GM19467 (cell line): Measurements from ENCODE around the gene AKAIN1.

Experiments
- ATAC-seq: cut with Tn5 transposase; IDR thresholded peaks from one replicate; pipeline ENCODE4 v1.9.1; 2021; ENCODE audit warnings: mild to moderate bottlenecking, moderate library complexity; ENCODE audit not compliant: unreplicated experiment

Gene AKAIN1

GRCh38 chr18:5097116-5097703, 99.8 kb downstream of the AKAIN1 start:
- no peak for ATAC-seq

- ATAC-seq = no peak
These were observed 101.8 kb downstream of the AKAIN1 start for GRCh38 chr18:5095239-5095638.

- ATAC-seq = no peak
These were observed 103.2 kb downstream of the AKAIN1 start for GRCh38 chr18:5093902-5094301.
